ENCODE results near the gene ARHGEF40. TPM values are rescaled to one million over a fixed set of nuclear protein-coding genes. Genes with fewer than 3 reads are reported as not detected.

ARHGEF40 gene
- total and polyA plus RNA-seq, 10 of the 15 experiments (the other 5 are each of a cell fraction or from before 2014, with no cell fraction given), result 0.03 to 0.31 (median 0.08) TPM; not detected in 2

- TF ChIP-seq E2F8 (IDR thresholded peaks at IDR 0.05; ENCODE audit: low read depth, partially characterized antibody) (no peak), IKZF1 (conservative IDR thresholded peaks at IDR 0.05) (peak; percentile 92; the same call in 1 of the 2 replicates), BMI1 (IDR thresholded peaks at IDR 0.05; ENCODE audit: borderline replicate concordance) (no peak), BCL11A (IDR thresholded peaks at IDR 0.05; ENCODE audit: low read depth, low read length) (no peak), ZNF687 (IDR thresholded peaks at IDR 0.05) (no peak), SIX5 (IDR thresholded peaks at IDR 0.05; ENCODE audit: low read depth, low read length, severe bottlenecking) (peak; percentile 86), NR2C1 (IDR thresholded peaks at IDR 0.05) (0 out of 2 replicates have a peak, but pooled peaks have one; percentile 54), CUX1 (IDR thresholded peaks at IDR 0.05; ENCODE audit: insufficient replicate concordance, low read depth, low read length) (no peak), MYB (IDR thresholded peaks at IDR 0.05; ENCODE audit: borderline replicate concordance, low read depth, low read length) (0 out of 2 replicates have a peak, but pooled peaks have one; percentile 24), RAD51 (IDR thresholded peaks at IDR 0.05) (peak; percentile 71), ZBTB33 (IDR thresholded peaks at IDR 0.05) (no peak), KLF5 (IDR thresholded peaks at IDR 0.05; ENCODE audit: partially characterized antibody) (no peak), TCF7 (IDR thresholded peaks at IDR 0.05; ENCODE audit: borderline replicate concordance) (no peak)
These were observed 33.3 kb downstream of the ARHGEF40 start (continued) for GRCh38 chr14:21103411-21103709.

All from GM12878 (cell line).